ENCODE results near the gene ENO2.
A peak's percentile ranks its signal among the peaks of the same experiment; 100 is the strongest.

Gene ENO2

DNA sequence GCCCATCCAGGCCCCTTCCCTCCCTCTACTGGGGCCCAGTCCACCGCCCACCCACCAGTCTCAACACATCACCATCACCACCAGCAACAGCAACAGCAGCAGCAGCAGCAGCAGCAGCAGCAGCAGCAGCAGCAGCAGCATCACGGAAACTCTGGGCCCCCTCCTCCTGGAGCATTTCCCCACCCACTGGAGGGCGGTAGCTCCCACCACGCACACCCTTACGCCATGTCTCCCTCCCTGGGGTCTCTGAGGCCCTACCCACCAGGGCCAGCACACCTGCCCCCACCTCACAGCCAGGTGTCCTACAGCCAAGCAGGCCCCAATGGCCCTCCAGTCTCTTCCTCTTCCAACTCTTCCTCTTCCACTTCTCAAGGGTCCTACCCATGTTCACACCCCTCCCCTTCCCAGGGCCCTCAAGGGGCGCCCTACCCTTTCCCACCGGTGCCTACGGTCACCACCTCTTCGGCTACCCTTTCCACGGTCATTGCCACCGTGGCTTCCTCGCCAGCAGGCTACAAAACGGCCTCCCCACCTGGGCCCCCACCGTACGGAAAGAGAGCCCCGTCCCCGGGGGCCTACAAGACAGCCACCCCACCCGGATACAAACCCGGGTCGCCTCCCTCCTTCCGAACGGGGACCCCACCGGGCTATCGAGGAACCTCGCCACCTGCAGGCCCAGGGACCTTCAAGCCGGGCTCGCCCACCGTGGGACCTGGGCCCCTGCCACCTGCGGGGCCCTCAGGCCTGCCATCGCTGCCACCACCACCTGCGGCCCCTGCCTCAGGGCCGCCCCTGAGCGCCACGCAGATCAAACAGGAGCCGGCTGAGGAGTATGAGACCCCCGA is 22.5 kb downstream of the ENO2 start:
- DNase-seq: peak; percentile 60

DNA sequence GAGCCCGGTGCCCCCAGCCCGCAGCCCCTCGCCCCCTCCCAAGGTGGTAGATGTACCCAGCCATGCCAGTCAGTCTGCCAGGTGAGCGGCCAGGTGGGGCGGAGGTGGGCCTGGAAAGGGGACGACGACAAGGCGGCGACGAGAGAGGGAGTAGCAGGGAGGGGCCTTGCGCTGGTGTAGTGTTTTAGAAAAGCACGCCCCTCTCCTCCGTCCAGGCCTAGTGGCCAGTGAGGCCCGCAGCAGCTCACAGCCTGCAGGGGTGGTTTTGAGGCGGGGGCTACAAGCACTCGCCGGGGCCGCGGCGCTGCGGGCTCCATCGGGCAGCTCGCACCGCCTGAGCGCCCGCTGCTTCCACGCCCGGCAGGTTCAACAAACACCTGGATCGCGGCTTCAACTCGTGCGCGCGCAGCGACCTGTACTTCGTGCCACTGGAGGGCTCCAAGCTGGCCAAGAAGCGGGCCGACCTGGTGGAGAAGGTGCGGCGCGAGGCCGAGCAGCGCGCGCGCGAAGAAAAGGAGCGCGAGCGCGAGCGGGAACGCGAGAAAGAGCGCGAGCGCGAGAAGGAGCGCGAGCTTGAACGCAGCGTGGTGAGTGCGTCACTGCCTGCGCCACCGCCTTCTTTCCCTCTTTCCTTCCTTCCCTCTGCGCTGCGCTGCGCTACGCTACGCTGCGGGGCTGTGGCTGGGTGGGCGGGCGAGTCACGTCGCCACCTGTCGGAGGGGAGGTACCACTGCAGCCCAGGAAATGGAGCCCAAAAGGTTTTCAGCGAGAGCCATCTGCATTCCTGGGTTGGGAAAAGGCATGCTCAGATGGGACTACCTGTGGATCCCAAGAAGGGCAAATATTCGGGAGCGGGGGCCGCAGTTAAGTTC is 23.3 kb downstream of the ENO2 start:
- peak; percentile 96 for DNase-seq

DNA sequence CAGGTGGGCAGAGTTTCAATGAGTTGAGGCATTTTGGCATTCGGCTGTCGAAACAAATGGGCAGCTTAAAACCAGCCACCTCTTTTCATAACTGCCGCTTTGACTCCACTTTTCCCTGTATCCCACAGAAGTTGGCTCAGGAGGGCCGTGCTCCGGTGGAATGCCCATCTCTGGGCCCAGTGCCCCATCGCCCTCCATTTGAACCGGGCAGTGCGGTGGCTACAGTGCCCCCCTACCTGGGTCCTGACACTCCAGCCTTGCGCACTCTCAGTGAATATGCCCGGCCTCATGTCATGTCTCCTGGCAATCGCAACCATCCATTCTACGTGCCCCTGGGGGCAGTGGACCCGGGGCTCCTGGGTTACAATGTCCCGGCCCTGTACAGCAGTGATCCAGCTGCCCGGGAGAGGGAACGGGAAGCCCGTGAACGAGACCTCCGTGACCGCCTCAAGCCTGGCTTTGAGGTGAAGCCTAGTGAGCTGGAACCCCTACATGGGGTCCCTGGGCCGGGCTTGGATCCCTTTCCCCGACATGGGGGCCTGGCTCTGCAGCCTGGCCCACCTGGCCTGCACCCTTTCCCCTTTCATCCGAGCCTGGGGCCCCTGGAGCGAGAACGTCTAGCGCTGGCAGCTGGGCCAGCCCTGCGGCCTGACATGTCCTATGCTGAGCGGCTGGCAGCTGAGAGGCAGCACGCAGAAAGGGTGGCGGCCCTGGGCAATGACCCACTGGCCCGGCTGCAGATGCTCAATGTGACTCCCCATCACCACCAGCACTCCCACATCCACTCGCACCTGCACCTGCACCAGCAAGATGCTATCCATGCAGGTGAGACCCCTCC is 24.2 kb downstream of the ENO2 start:
- no peak for DNase-seq

DNA sequence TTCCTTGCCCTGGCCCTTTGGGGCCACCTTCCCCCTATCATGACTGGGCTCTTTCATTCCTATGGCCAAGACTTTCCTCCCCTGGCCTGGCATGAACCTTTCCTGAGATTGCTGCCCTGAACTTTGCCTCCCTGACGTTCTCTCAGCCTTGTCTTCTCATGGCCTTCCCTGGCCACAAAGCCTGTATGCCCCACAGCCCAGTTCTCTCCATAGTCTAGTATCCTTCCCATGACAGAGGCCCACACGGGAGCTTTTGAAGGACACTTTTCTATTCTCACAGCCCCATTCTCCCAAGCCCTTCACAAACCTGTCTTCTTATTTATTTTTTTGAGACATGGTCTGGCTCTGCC is 24.8 kb downstream of the ENO2 start:
- DNase-seq: no peak

DNA sequence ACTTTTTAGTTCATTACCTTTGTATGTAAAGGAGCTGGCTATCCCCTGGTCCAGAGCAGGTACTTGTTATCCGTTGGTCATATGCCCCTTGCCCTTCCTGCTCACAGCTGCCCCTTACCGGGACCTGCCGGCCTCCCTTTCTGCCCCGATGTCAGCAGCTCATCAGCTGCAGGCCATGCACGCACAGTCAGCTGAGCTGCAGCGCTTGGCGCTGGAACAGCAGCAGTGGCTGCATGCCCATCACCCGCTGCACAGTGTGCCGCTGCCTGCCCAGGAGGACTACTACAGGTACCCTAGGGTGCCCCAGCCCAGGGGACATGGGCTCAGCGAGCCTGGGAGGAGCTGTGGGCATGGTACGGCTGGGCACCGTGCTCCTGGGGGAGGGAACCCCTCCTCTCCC is 26.9 kb downstream of the ENO2 start:
- DNase-seq: no peak

DNA sequence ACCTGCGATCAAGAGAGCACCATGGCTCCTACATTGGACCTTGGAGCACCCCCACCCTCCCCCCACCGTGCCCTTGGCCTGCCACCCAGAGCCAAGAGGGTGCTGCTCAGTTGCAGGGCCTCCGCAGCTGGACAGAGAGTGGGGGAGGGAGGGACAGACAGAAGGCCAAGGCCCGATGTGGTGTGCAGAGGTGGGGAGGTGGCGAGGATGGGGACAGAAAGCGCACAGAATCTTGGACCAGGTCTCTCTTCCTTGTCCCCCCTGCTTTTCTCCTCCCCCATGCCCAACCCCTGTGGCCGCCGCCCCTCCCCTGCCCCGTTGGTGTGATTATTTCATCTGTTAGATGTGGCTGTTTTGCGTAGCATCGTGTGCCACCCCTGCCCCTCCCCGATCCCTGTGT is 27.4 kb downstream of the ENO2 start:
- DNase-seq: no peak

DNA sequence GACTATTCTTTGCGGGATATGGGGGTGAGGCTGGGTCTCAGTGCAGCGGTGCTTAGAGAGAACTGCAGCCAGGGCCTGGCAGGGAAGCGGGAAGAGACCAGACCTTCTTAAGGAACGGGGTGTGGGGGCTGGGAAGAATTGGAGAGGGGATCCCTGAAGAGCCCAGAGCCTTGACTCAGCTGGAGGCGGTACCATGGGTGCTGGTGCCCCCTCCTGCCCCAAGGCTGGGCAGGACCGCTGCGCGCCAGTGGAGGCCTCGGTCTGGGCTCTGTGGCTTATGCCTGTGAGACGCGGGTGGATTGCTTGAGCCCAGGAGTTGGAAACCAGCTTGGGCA is 27.9 kb downstream of the ENO2 start:
- DNase-seq: peak; percentile 18

DNA sequence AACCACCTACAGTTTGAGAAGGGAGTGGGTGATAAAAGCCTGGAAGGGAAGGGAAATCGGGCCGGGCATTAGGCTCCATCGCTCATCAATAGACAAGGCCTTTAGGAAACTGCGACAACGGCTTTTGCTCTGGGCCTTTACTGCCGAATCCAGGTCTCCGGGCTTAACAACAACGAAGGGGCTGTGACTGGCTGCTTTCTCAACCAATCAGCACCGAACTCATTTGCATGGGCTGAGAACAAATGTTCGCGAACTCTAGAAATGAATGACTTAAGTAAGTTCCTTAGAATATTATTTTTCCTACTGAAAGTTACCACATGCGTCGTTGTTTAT is 29.0 kb downstream of the ENO2 start:
- DNase-seq: peak; percentile 94

DNA sequence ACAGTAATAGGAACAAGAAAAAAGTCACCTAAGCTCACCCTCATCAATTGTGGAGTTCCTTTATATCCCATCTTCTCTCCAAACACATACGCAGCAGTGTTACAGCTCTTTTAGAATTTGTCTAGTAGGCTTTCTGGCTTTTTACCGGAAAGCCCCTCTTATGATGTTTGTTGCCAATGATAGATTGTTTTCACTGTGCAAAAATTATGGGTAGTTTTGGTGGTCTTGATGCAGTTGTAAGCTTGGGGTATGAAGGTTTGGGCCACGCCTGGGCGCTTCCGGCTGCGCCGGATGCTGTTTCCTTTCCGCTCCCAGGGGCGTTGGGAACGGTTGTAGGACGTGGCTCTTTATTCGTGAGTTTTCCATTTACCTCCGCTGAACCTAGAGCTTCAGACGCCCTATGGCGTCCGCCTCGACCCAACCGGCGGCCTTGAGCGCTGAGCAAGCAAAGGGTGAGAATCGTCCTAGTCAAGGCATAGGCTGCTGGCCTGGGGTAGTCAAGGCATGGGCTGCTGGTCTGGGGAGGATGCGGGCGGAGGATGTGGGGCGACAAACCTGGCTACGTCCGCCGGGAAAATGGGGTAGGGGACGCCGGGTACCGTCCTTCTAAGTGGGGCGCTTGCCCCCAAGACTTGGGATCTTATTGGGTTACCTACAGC is 29.5 kb downstream of the ENO2 start, which contains the start of the genes C12orf57 and RNU7-1:
TSS of gene C12orf57 (plus strand) at position 301 of the 659 bp plus-strand sequence. CDS start at position 401, 100 bp downstream.
TSS of gene RNU7-1 (plus strand) at position 95 of the 659 bp plus-strand sequence.
- DNase-seq: peak; percentile 92

DNA sequence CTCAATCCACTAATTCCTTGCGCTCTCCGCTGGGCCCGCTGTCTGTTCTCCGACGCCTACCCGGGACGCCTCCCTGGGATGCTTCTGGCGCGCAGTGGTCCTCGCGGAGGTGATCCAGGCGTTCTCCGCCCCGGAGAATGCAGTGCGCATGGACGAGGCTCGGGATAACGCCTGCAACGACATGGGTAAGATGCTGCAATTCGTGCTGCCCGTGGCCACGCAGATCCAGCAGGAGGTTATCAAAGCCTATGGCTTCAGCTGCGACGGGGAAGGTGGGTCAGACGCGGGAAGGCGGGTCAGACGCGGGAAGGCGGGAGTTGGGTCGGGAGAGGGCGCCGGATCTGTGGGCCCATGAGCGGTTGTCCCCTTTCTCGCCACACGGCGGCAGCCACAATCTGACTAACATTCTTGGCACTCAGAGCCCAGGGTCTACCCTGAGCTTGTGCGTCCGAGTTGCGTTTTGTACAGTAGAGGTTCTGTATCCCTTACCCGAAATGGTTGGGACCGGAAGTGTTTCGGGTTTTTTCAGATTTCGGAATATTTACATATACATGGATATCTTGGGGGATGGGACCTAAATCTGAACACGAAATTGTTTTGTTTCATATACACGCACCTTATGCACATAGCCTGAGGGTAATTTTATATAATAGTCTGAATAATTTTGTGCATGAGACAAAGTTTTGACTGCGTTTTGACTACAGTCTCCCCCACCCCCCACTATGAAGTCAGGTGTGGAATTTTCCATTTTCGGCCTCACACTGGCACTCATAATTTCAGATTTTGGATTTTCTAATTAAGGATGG is 30.2 kb downstream of the ENO2 start:
- peak; percentile 91 for DNase-seq

DNA sequence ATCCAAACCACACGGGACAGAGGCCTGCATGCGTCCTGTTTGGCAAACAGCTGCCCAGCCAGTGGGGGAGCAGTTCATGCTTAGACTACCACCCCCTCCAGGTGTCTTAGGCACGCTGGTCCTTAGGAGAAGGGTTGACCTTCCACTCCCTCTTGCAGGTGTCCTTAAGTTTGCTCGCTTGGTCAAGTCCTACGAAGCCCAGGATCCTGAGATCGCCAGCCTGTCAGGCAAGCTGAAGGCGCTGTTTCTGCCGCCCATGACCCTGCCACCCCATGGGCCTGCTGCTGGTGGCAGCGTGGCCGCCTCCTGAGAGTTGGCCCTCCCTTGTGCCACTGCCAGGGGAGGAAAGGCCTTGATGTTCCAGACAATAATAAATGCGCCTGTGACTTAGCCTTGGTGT is 31.2 kb downstream of the ENO2 start:
- DNase-seq: no peak

DNA sequence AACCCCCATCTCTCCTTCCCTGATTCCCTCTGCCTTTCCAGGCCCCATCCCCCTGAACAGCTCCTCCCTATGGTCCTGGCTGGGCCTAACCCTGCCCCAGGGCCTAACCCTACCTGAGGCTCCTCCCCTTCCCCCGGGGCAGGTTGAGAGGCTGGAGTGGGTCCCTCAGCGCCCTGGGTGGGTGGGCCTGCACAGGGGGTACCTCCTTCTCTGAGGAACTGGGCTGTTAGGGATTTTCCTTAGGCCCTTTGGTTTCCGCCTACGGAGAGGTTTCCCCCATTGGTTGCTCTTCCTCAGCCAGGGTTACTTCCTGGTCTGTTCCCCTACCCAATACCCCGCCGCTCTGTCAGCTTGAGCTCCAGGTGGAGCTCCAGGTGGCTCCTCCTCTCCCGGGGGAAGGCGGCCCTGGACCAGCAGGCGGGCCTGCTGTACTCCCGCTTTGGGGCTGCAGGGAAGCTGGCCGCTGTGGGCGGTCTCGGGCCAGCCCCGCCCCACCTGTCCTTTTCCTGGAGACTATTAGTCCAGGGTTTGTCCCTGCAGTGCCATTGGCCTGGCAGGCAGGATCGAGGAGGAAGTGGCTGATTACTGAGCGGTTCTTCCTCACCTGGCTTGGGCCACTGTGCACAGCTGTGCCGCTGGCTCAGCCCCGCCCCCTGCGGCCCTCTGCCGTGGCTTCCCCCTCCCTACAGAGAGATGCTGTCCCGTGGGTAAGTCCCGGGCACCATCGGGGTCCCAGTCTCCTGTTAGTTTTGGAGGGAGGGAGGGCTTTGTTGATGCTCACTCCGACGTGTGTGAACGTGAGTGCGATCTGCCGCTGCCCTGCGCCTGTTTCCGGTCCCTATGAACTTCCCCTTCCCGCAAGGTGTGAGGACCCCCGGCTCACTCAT is 31.9 kb downstream of the ENO2 start:
- DNase-seq: peak; percentile 79

DNA sequence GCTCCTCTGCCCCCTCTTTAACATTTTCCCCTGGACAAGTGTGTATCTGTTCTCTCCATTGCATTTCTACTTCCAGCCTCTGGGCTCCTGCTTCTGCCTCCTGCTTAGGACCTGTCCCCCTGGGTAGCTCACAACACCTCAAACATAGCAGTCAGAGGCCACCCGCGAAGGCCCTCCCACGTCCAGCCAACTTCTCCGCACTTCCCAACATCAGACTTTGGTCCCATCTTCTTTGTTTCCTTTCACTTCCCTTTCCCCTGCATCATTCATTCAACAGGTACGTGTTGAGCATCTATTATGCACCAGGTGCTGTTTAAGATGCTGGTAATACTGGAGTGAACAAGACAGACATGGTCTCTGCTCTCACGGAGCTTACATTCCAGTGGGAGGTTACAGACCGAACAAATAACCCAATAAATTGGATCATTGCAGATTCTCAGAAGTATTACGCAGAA is 32.6 kb downstream of the ENO2 start:
- DNase-seq: no peak

DNA sequence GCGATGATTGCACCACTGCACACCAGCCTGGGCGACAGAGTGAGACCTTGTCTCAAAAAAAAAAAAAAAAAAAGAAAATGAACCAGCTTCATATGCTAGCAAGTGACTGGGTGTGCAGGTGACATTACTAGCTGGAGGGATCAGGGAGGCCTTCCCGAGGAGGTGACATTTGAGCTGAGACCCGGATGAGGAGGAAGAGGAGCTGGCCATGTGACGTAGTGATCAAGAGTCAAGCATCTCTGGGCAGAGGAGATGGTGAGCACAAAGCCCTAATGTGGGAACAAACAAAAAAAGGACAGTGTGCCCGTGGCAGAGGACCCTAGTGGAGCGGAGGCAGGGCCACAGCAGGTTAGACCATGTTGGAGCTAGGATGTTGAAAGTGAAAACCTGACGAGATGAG is 33.2 kb downstream of the ENO2 start:
- DNase-seq: no peak

DNA sequence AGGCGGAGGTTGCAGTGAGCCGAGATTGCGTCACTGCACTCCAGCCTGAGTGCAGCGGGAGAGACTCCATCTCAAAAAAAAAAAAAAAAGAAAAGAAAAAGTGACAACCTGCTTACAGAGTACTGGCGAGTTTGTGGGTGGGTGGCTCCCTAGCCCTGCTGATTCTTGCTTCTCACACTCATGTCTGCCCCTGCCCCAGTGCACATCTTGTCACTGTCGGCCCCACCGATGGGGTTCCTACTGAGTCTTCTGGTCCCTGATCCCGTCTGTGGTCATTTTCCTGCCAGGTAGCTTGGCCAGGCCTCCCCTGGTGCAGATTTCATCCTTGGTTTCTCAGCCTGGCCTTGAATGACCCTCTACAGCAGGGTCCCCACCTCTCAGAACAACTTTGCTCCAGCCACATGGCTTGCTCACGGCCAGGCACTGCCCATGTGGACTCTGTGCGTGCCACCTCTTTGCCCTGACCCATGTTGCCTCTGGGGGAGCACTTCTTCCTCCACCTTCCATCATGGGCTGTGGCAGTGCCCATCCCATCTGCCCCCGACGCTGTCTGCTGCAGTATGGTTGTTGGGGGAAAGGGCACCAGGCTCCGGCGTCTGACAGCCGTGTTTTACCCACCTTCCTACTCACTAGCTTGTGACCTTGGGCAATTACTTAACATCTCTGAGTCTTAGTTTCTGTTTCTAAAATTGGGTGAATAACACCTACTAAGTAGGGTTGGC is 34.7 kb downstream of the ENO2 start:
- peak; percentile 66 for DNase-seq

DNA sequence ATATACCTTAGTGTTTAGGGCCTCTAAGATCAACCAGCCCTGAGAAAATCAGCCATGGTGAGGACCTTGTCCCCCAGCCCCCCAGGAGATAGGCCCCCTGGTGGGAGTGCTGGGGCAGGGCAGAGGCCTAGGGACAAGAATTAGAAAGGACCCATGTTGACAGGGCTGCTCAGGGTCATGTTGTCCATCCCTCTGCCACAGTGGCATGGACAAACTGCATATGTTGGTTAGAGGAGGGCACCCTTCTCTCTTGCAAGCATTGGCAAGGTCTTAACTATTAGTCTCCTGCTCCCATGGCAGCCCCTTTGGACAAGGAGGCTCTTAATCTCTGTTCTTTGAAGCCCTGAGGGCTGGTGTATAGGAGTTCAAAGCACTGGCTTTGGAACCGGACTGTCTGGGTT is 36.0 kb downstream of the ENO2 start:
- peak; percentile 60 for DNase-seq

DNA sequence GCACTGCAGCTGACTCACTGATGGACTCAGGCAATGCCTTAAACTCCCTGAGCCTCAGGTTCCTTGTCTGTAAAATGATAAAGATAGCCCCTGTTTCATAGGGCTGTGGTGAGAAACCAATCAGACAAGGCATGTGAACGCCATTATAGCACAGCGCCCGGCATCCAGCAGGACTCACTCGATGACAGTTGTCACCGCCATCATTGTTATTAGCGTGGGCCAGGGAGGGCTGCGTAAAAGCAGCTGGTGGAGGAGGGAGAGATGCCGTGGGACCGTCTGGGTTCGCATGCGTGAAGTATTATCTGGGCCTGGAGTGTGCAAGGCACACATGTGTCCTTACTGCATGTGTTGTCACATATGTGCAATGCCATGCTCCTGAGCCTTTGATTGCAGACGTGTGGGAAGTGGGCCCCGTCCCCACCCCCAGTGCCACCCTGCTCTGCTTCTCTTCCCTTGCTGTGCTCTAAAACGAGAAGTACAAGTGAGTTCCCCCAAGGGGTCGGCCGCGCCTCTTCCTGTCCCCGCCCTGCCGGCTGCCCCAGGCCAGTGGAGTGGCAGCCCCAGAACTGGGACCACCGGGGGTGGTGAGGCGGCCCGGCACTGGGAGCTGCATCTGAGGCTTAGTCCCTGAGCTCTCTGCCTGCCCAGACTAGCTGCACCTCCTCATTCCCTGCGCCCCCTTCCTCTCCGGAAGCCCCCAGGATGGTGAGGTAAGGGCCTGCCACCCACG is 36.6 kb downstream of the ENO2 start, which contains the start of gene PTPN6:
TSS of gene PTPN6 (plus strand) at position 546 of the 730 bp plus-strand sequence. CDS start at position 703, 157 bp downstream.
- DNase-seq: peak; percentile 68

DNA sequence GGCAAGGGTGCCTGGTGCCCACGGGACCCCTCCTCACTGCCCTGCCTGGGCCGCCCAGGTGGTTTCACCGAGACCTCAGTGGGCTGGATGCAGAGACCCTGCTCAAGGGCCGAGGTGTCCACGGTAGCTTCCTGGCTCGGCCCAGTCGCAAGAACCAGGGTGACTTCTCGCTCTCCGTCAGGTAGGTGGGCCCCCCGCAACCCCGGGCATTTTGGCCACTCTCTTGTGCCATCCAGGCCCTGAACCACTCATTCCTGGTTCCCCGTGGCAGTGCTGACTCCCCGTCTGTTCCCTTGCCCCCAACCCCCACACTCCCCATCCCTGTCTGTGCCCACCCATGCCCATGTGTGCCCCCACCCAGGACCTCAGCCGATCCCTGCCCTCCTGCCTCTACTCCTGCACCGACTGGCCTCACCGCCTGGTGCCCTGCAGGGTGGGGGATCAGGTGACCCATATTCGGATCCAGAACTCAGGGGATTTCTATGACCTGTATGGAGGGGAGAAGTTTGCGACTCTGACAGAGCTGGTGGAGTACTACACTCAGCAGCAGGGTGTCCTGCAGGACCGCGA is 37.3 kb downstream of the ENO2 start:
- peak; percentile 57 for DNase-seq
